HG02973 (cell line): ENCODE results near the gene EXOC2.
"Not testable (repeated sequence)": the region's sequence is repeated elsewhere in the genome, so short reads cannot be mapped to it uniquely, and the experiment has no call there.

Source experiments
- ATAC-seq: cut with Tn5 transposase; IDR thresholded peaks from one replicate; pipeline ENCODE4 v1.9.1; 2021; ENCODE audit warnings: moderate library complexity; ENCODE audit not compliant: unreplicated experiment

Gene EXOC2

GRCh38 chr6:710601-711571, 17.9 kb upstream of the EXOC2 start:
- peak; percentile 78 for ATAC-seq

- ATAC-seq = no peak
Observed at GRCh38 chr6:709471-710056, 16.6 kb upstream of the EXOC2 start.

- ATAC-seq = no peak
Observed at GRCh38 chr6:708237-708598, 15.3 kb upstream of the EXOC2 start.

GRCh38 chr6:707576-708236, 14.8 kb upstream of the EXOC2 start:
- ATAC-seq = no peak

- no peak for ATAC-seq
Observed at GRCh38 chr6:706819-707381, 14.0 kb upstream of the EXOC2 start.

- no peak for ATAC-seq
Observed at GRCh38 chr6:706146-706545, 13.2 kb upstream of the EXOC2 start.

GRCh38 chr6:705047-705446, 12.1 kb upstream of the EXOC2 start:
- ATAC-seq = no peak

GRCh38 chr6:704046-704445, 11.1 kb upstream of the EXOC2 start:
- ATAC-seq = no peak

GRCh38 chr6:703552-703951, 10.6 kb upstream of the EXOC2 start:
- ATAC-seq = no peak

- no peak for ATAC-seq
Observed at GRCh38 chr6:701700-702479, 9.0 kb upstream of the EXOC2 start.

- ATAC-seq = no peak
Observed at GRCh38 chr6:701215-701614, 8.3 kb upstream of the EXOC2 start.

GRCh38 chr6:700490-700889, 7.6 kb upstream of the EXOC2 start:
- no peak for ATAC-seq

GRCh38 chr6:699319-699718, 6.4 kb upstream of the EXOC2 start:
- ATAC-seq = no peak

- not testable (repeated sequence) for ATAC-seq
Observed at GRCh38 chr6:694431-695126, 1.6 kb upstream of the EXOC2 start.

- no peak for ATAC-seq
Observed at GRCh38 chr6:693723-694009, 727 bp upstream of the EXOC2 start.

- peak; percentile 64 for ATAC-seq
Observed at GRCh38 chr6:692356-692851, 535 bp downstream of the EXOC2 start.

GRCh38 chr6:689223-689622, 3.7 kb downstream of the EXOC2 start:
- ATAC-seq = no peak

- no peak for ATAC-seq
Observed at GRCh38 chr6:686497-686896, 6.4 kb downstream of the EXOC2 start.

GRCh38 chr6:684831-685636, 7.9 kb downstream of the EXOC2 start:
- ATAC-seq = peak; percentile 84
